ENCODE results near the gene CTNND2. TPM values are rescaled to one million over a fixed set of nuclear protein-coding genes. Genes with fewer than 3 reads are reported as not detected.
A peak's percentile ranks its signal among the peaks of the same experiment; 100 is the strongest.

The CTNND2 gene
- total RNA-seq, 3 donors from 2014 or later (not counting 1 experiment from before 2014, with no cell fraction given): not detected

DNA sequence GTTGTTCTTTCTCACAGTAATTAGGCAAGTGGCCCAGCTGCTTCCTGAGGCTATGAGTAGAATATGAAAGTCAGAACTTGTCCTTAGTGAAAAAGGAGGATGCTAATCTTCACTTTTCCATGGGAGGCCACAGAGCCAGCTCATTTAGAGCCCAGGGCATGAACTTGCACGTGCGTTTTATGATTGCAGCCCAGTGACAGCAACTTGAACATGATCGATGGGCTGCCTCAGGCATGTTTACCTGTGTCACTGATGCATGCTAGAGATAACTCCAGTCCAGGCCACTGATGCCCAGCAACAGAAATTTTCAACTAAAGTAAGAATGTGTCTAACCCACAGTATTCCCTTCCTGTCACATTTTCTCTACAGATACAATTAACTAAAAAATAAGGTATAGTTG, 179.3 kb downstream of the CTNND2 start:
- TF ChIP-seq, protein P1, sequence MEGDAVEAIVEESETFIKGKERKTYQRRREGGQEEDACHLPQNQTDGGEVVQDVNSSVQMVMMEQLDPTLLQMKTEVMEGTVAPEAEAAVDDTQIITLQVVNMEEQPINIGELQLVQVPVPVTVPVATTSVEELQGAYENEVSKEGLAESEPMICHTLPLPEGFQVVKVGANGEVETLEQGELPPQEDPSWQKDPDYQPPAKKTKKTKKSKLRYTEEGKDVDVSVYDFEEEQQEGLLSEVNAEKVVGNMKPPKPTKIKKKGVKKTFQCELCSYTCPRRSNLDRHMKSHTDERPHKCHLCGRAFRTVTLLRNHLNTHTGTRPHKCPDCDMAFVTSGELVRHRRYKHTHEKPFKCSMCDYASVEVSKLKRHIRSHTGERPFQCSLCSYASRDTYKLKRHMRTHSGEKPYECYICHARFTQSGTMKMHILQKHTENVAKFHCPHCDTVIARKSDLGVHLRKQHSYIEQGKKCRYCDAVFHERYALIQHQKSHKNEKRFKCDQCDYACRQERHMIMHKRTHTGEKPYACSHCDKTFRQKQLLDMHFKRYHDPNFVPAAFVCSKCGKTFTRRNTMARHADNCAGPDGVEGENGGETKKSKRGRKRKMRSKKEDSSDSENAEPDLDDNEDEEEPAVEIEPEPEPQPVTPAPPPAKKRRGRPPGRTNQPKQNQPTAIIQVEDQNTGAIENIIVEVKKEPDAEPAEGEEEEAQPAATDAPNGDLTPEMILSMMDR (IDR thresholded peaks at IDR 0.05): no peak
- Mint-ChIP-seq H3K9me3 (no peaks in the 10 kb centered on the region), H3K27me3 (ENCODE audit: low read depth in 2 of 2) (peaks cover 7 to 18% of the 10 kb centered on the region in 2 donors), H3K27ac (no peak overlapping the region), H3K4me1 (peaks cover 2 to 5% of the 10 kb centered on the region in 2 donors), H3K4me3 (no peak overlapping the region), H3K36me3 (no peaks in the 10 kb centered on the region)
- Histone ChIP-seq H3K4me3 (ENCODE audit: low read length) (no peak overlapping the region), H3K4me1 (ENCODE audit: control insufficient read depth, insufficient read depth, low read length) (no peaks in the 10 kb centered on the region), H3K27ac (ENCODE audit: low read length) (no peak overlapping the region), H3K27me3 (ENCODE audit: control insufficient read depth, insufficient read depth, low read length) (no peaks in the 10 kb centered on the region), H3K36me3 (ENCODE audit: control insufficient read depth, insufficient read depth, low read length) (no peaks in the 10 kb centered on the region), H3K9me3 (ENCODE audit: control insufficient read depth, insufficient read depth, low read length) (no peaks in the 10 kb centered on the region)
- ATAC-seq (no peak), DNase-seq (no peak)
- WGBS (ENCODE audit: insufficient coverage): 90% methylated on average over 3 of the region's 3 CpGs
- intact Hi-C loops (cut with micrococcal nuclease): loop anchor here (5.0 to 10.0 kb wide), 2 partner anchors 860 to 1273 kb away; no protein-coding TSS in a partner anchor

DNA sequence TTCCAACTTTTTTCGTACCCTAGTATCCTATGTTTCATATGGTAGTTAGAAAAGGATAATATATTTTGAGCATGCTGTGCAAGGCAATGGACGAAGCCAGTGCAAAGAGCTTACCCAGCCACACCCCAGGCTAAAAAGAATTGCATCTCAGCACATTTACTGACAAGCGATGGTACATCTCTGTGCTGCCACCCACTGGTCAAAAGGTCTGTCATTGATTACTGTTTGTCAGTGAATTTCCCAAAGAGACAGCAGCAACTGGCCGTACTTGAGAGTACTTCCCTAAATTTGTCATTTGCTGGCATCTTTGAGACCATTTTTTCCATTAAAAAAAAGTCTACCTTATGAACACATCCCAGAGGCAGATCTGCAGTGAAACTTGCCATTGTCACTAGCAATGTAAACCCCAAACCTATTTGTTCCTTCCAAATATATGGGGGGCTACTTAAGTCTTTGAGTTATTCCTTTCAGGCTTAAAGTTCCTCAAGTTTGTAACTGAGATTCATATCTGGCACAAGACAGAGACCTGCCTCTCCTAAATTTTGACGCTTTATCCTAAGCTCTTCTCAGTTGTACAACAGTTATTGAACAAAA, 184.3 kb downstream of the CTNND2 start:
- TF ChIP-seq, protein P1 (IDR thresholded peaks at IDR 0.05): peak; percentile 63
- Histone ChIP-seq H3K4me1 (ENCODE audit: control insufficient read depth, insufficient read depth, low read length) (no peaks in the 10 kb centered on the region), H3K27ac (ENCODE audit: low read length) (no peak overlapping the region), H3K4me3 (ENCODE audit: low read length) (no peak overlapping the region), H3K9me3 (ENCODE audit: control insufficient read depth, insufficient read depth, low read length) (no peaks in the 10 kb centered on the region), H3K27me3 (ENCODE audit: control insufficient read depth, insufficient read depth, low read length) (no peaks in the 10 kb centered on the region), H3K36me3 (ENCODE audit: control insufficient read depth, insufficient read depth, low read length) (no peaks in the 10 kb centered on the region)
- no peaks in the 10 kb centered on the region for H3K36me3 Mint-ChIP-seq
- WGBS (ENCODE audit: insufficient coverage): 32% methylated on average over 4 of the region's 5 CpGs
- H3K27ac Mint-ChIP-seq: no peak overlapping the region
- no peaks in the 10 kb centered on the region for H3K9me3 Mint-ChIP-seq
- peaks cover 6 to 9% of the 10 kb centered on the region in 2 donors for H3K4me1 Mint-ChIP-seq
- no peak overlapping the region for H3K4me3 Mint-ChIP-seq
- H3K27me3 Mint-ChIP-seq (ENCODE audit: low read depth in 2 of 2): no peaks in the 10 kb centered on the region
- ATAC-seq (peak; percentile 73 to 93 (median 89)), DNase-seq (peak; percentile 4 to 51)
- intact Hi-C loops (cut with micrococcal nuclease): loop anchor here (1.0 to 10.0 kb wide), 4 partner anchors 453 to 1268 kb away; no protein-coding TSS in a partner anchor

DNA sequence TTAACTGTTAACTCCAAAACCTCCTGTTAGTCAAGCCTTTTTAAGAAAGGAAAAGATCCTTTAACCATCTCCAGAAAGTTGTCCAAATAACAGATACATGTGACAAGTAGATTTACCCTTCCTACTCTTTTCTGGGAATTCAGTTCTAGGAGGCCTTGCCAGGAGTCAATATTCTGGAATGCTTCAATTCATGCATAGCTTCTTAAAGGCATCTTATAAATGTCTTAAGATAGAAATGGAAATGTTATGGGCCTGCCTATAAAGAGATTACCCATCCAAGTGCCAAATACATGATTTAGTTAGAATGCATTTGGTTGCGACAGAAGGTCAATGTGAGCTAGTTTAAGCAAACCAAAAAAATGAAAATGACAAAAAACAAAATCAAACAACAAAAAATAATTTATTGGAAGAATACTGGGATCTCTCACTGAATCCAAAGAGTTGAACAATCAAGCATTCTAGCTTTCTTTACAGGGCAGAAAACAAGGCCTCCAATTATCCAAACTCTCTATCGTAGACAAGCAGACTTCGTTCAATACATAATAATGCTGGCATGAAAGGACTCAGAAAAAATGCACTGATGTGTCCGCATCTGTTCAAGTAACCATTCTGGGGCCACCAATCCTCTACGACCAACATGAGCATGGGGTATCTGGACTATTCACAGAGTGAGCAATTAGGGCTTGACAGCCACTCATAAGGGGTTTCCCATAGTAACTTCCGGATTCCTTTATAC, 188.6 kb downstream of the CTNND2 start:
- Mint-ChIP-seq H3K4me3 (no peak overlapping the region), H3K4me1 (peaks cover 6 to 9% of the 10 kb centered on the region in 2 donors), H3K9me3 (no peaks in the 10 kb centered on the region), H3K27me3 (ENCODE audit: low read depth in 2 of 2) (no peaks in the 10 kb centered on the region), H3K27ac (no peak overlapping the region), H3K36me3 (no peaks in the 10 kb centered on the region)
- Histone ChIP-seq H3K27ac (ENCODE audit: low read length) (no peak overlapping the region), H3K4me1 (ENCODE audit: control insufficient read depth, insufficient read depth, low read length) (no peaks in the 10 kb centered on the region), H3K36me3 (ENCODE audit: control insufficient read depth, insufficient read depth, low read length) (no peaks in the 10 kb centered on the region), H3K4me3 (ENCODE audit: low read length) (no peak overlapping the region), H3K27me3 (ENCODE audit: control insufficient read depth, insufficient read depth, low read length) (no peaks in the 10 kb centered on the region), H3K9me3 (ENCODE audit: control insufficient read depth, insufficient read depth, low read length) (no peaks in the 10 kb centered on the region)
- intact Hi-C loops (cut with micrococcal nuclease): no loop called here
- DNase-seq (no peak), ATAC-seq (no peak)
- WGBS (ENCODE audit: insufficient coverage): 93% methylated on average over 4 of the region's 6 CpGs
- TF ChIP-seq, protein P1 (IDR thresholded peaks at IDR 0.05): no peak
